K562 (cell line): ENCODE data around the gene RCSD1. TPM values are rescaled to one million over a fixed set of nuclear protein-coding genes. Genes with fewer than 3 reads are reported as not detected.

Experiments
- GABPB1 ChIP-seq: sonication (generic); formaldehyde crosslinking; IDR thresholded peaks from 2 replicates; pipeline ENCODE4 v1.8.0; 2022; ENCODE audit warnings: mild to moderate bottlenecking, missing genetic modification reagents
- MXI1 ChIP-seq: IDR thresholded peaks from 2 replicates; pipeline ENCODE4 v1.6.1; 2011; ENCODE audit warnings: low read depth, mild to moderate bottlenecking, improper control_type of control experiment, low read length
- RB1 ChIP-seq: fragments of 450-650 bp; IDR thresholded peaks from 2 replicates; pipeline ENCODE4 v1.6.1; 2017; ENCODE audit warnings: low read depth, mild to moderate bottlenecking
- RBBP5 ChIP-seq: fragments of 200-600 bp; sonication (generic); IDR thresholded peaks from 2 replicates; pipeline ENCODE4 v1.6.1; 2012; ENCODE audit warnings: borderline replicate concordance, mild to moderate bottlenecking, low read length, control low read depth, inconsistent platforms; ENCODE audit not compliant: insufficient read depth, poor library complexity, severe bottlenecking
- RBFOX2 ChIP-seq: fragments of 200-400 bp; formaldehyde crosslinking; IDR thresholded peaks from 2 replicates; pipeline ENCODE4 v1.6.1; 2017; ENCODE audit warnings: low read depth, mild to moderate bottlenecking, low read length, moderate library complexity
- ZFX ChIP-seq: sonication (generic); formaldehyde crosslinking; IDR thresholded peaks from 2 replicates; pipeline ENCODE4 v1.8.0; 2022; ENCODE audit warnings: mild to moderate bottlenecking, missing genetic modification reagents, moderate library complexity
- ZNF3 ChIP-seq: fragments of 250-450 bp; sonication (Bioruptor Pico); IDR thresholded peaks from 2 replicates; pipeline ENCODE4 v1.5.0; 2021; ENCODE audit warnings: mild to moderate bottlenecking, moderate library complexity
- polyA plus RNA-seq, 8 experiments: library from polyadenylated mRNA; depleted of rRNA in 4 of 8; stranded (reverse) in 5 of 8; unstranded in 3 of 8; fragments of >200 nt; fragmentation: Nextera tagmentation in 2 of 8; fragmentation: Illumina TruSeq in 1 of 8; extraction: Ambion mirVana in 2 of 8; extraction: Trizol in 1 of 8; gene quantifications; 2 replicates each; pipeline versions ENCODE4 v1.2.1 to v1.2.3, GENCODE V29; 2011 to 2014; ENCODE audit warnings: inconsistent platforms in 1 of 8, missing spikeins in 1 of 8
- total RNA-seq, 7 experiments: library from RNA; depleted of rRNA in 6 of 7; stranded (reverse); fragments of >200 nt in 6 of 7; fragmentation: Illumina TruSeq in 2 of 7; extraction: Trizol in 2 of 7; gene quantifications; 2 replicates each; pipeline versions ENCODE4 v1.2.1 to v1.2.3, GENCODE V29; 2011 to 2021; ENCODE audit warnings: low replicate concordance in 1 of 7
- TF ChIP-seq, protein P1 (sequence below): sonication (generic); formaldehyde crosslinking; IDR thresholded peaks from 2 replicates; pipeline ENCODE4 v1.8.1; 2022; ENCODE audit warnings: missing genetic modification reagents
- TF ChIP-seq, protein P2 (sequence below): fragments of 250-450 bp; sonication (Bioruptor Pico); IDR thresholded peaks from 2 replicates; pipeline ENCODE4 v1.8.0; 2022; ENCODE audit warnings: inconsistent platforms, mild to moderate bottlenecking, moderate library complexity, borderline replicate concordance
- TF ChIP-seq, protein P3 (sequence below): sonication (generic); formaldehyde crosslinking; IDR thresholded peaks from 2 replicates; pipeline ENCODE4 v1.8.0; 2022; ENCODE audit warnings: mild to moderate bottlenecking, missing genetic modification reagents
- TF ChIP-seq, protein P4 (sequence below): fragments of 250-450 bp; sonication (Bioruptor Pico); IDR thresholded peaks from 2 replicates; pipeline ENCODE4 v1.5.0; 2021
- TF ChIP-seq, protein P5 (sequence below), 2 experiments: fragments of 450-650 bp; formaldehyde crosslinking in 1 of 2; IDR thresholded peaks; 2 replicates each; pipeline versions ENCODE4 v1.4.0 to v1.6.1; 2014 to 2020; ENCODE audit warnings: mild to moderate bottlenecking in 2 of 2, borderline replicate concordance in 1 of 2, low read depth in 1 of 2

Gene RCSD1
- total and polyA plus RNA-seq, 9 of the 15 experiments (the other 6 are each of a cell fraction or from before 2014, with no cell fraction given) = 7.8 to 69.8 (median 45.3) TPM

DNA sequence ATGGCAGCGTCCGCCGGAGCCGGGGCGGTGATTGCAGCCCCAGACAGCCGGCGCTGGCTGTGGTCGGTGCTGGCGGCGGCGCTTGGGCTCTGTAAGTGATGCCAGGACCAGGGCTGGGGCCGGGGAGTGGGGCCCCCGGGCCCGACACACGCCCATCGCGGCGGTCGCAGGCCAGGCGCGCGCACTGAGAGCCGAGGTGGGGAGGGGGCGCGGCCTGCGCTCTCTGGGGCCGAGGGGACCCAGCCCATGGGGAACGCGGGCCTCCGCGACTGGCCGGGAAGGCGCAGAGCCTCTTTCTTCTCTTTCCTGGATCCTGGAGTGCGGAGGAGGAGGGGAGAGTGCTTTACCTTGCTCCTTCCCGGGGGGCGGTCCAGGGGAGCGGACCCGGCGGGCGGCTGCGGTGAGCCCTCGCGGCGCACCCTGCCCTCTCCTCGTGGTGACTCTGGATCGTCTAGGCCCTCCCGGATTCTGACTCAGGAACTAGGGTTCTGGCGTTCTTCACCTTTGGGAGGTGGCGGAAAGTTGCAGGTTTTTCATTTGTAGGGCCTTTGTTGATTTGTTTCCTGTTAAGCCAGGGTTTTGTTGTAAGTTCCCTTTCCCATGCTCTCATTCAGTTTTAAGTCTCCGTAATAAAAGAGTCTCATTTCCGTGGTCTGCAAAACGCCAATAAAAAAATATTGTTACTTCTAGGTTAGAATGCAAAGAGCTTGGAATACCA, 92.3 kb downstream of the RCSD1 start (continued):
- TF ChIP-seq, protein P1, sequence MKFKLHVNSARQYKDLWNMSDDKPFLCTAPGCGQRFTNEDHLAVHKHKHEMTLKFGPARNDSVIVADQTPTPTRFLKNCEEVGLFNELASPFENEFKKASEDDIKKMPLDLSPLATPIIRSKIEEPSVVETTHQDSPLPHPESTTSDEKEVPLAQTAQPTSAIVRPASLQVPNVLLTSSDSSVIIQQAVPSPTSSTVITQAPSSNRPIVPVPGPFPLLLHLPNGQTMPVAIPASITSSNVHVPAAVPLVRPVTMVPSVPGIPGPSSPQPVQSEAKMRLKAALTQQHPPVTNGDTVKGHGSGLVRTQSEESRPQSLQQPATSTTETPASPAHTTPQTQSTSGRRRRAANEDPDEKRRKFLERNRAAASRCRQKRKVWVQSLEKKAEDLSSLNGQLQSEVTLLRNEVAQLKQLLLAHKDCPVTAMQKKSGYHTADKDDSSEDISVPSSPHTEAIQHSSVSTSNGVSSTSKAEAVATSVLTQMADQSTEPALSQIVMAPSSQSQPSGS (CRISPR knock-in tag) = no peak
- TF ChIP-seq, protein P2, sequence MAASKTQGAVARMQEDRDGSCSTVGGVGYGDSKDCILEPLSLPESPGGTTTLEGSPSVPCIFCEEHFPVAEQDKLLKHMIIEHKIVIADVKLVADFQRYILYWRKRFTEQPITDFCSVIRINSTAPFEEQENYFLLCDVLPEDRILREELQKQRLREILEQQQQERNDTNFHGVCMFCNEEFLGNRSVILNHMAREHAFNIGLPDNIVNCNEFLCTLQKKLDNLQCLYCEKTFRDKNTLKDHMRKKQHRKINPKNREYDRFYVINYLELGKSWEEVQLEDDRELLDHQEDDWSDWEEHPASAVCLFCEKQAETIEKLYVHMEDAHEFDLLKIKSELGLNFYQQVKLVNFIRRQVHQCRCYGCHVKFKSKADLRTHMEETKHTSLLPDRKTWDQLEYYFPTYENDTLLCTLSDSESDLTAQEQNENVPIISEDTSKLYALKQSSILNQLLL = no peak
- TF ChIP-seq RB1 = 0 out of 2 replicates have a peak, but pooled peaks have one; percentile 18
- TF ChIP-seq, protein P3, sequence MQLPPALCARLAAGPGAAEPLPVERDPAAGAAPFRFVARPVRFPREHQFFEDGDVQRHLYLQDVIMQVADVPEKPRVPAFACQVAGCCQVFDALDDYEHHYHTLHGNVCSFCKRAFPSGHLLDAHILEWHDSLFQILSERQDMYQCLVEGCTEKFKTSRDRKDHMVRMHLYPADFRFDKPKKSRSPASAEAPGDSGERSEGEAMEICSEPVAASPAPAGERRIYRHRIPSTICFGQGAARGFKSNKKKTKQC (CRISPR knock-in tag) = peak; percentile 6; the same call in 1 of the 2 replicates
- TF ChIP-seq GABPB1 = peak; percentile 36; the same call in 1 of the 2 replicates
- peak; percentile 77 for TF ChIP-seq RBFOX2
- no peak for TF ChIP-seq ZNF3 (CRISPR knock-in tag)
- peak; percentile 91 for TF ChIP-seq RBBP5
- TF ChIP-seq MXI1 = 0 out of 2 replicates have a peak, but pooled peaks have one; percentile 26
- peak; percentile 74 for TF ChIP-seq ZFX (CRISPR knock-in tag)
- TF ChIP-seq, protein P4, sequence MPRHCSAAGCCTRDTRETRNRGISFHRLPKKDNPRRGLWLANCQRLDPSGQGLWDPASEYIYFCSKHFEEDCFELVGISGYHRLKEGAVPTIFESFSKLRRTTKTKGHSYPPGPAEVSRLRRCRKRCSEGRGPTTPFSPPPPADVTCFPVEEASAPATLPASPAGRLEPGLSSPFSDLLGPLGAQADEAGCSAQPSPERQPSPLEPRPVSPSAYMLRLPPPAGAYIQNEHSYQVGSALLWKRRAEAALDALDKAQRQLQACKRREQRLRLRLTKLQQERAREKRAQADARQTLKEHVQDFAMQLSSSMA (CRISPR knock-in tag) = 0 out of 2 replicates have a peak, but pooled peaks have one; percentile 13
- TF ChIP-seq, protein P5, sequence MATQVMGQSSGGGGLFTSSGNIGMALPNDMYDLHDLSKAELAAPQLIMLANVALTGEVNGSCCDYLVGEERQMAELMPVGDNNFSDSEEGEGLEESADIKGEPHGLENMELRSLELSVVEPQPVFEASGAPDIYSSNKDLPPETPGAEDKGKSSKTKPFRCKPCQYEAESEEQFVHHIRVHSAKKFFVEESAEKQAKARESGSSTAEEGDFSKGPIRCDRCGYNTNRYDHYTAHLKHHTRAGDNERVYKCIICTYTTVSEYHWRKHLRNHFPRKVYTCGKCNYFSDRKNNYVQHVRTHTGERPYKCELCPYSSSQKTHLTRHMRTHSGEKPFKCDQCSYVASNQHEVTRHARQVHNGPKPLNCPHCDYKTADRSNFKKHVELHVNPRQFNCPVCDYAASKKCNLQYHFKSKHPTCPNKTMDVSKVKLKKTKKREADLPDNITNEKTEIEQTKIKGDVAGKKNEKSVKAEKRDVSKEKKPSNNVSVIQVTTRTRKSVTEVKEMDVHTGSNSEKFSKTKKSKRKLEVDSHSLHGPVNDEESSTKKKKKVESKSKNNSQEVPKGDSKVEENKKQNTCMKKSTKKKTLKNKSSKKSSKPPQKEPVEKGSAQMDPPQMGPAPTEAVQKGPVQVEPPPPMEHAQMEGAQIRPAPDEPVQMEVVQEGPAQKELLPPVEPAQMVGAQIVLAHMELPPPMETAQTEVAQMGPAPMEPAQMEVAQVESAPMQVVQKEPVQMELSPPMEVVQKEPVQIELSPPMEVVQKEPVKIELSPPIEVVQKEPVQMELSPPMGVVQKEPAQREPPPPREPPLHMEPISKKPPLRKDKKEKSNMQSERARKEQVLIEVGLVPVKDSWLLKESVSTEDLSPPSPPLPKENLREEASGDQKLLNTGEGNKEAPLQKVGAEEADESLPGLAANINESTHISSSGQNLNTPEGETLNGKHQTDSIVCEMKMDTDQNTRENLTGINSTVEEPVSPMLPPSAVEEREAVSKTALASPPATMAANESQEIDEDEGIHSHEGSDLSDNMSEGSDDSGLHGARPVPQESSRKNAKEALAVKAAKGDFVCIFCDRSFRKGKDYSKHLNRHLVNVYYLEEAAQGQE (IDR thresholded peaks at IDR 0.05; ENCODE audit: borderline replicate concordance) = no peak
- TF ChIP-seq, protein P5 (CRISPR knock-in tag; IDR thresholded peaks at IDR 0.05; ENCODE audit: low read depth) = peak; percentile 51; the same call in 1 of the 2 replicates
